Testis (tissue), 2 donors: Measurements from ENCODE around the gene COL6A1.

Source experiments
- CTCF ChIP-seq, 3 experiments: fragments of 450-650 bp in 2 of 3; fragments of 200-600 bp in 1 of 3; sonication (generic) in 1 of 3; IDR thresholded peaks; one replicate each; pipeline ENCODE4 v1.5.1; 2016 to 2019; ENCODE audit warnings: antibody characterized with exemption in 3 of 3, mild to moderate bottlenecking in 2 of 3, moderate library complexity in 1 of 3
- POLR2A ChIP-seq: fragments of 450-650 bp; IDR thresholded peaks from one replicate; pipeline ENCODE4 v1.6.1; 2017; ENCODE audit warnings: antibody characterized with exemption, mild to moderate bottlenecking, moderate library complexity

- TF ChIP-seq CTCF (IDR thresholded peaks at IDR 0.05) = no peak
- no peak for TF ChIP-seq POLR2A
Measured at GRCh38 chr21:45949928-45950739, 31.4 kb upstream of the COL6A1 start.
